GM12878 (cell line): Measurements from ENCODE around the gene GOLGA6L10. TPM values are rescaled to one million over a fixed set of nuclear protein-coding genes. Genes with fewer than 3 reads are reported as not detected.

ENCODE experiments used
- ATAC-seq: fragments of 200-7000 bp; cut with Tn5 transposase; 3 replicates; pipeline ENCODE4 v1.9.1; 2020; ENCODE audit warnings: mild to moderate bottlenecking, moderate library complexity
- BruUV-seq: library from RNA; stranded (reverse); fragments of 400-500 nt; replicated peaks from 2 replicates; lab custom pipeline; 2021; lab: Mats Ljungman, UMichigan
- CTCF ChIA-PET: fragments of 300-600 bp; sonication (Branson Sonifier 250); formaldehyde crosslinking; extraction: SDS; loops from one replicate; lab custom pipeline; 2021; ENCODE audit warnings: inconsistent platforms; lab: Yijun Ruan, JAX
- POLR2A ChIA-PET: fragments of 350-600 bp; formaldehyde crosslinking; extraction: SDS; loops from one replicate; lab custom pipeline; 2021; ENCODE audit warnings: inconsistent platforms; lab: Charles Lee
- RAD21 ChIA-PET: fragments of 300-600 bp; sonication (Branson Sonifier 250); formaldehyde crosslinking; loops from one replicate; lab custom pipeline; 2023; ENCODE audit warnings: antibody characterized with exemption; ENCODE audit not compliant: unreplicated experiment; lab: Charles Lee
- SMC1A ChIA-PET: fragments of 300-600 bp; sonication (Branson Sonifier 250); formaldehyde crosslinking; loops from one replicate; lab custom pipeline; 2023; ENCODE audit not compliant: unreplicated experiment, uncharacterized antibody; lab: Charles Lee
- DNase-seq: peaks from one replicate; pipeline ENCODE4 v3.0.0-alpha.2; 2011; ENCODE audit warnings: low read depth, low spot score
- FAIRE-seq: peaks from 3 replicates; lab custom pipeline; 2011; peaks lifted over from hg19 to GRCh38; lab: Jason Lieb, UNC
- H2AFZ ChIP-seq: 2 replicates; pipeline ENCODE4 v1.6.0; 2011; ENCODE audit warnings: low read depth, low read length, control low read depth; ENCODE audit not compliant: control insufficient read depth
- H3K27ac ChIP-seq: 2 replicates; pipeline ENCODE4 v1.5.1; 2011; ENCODE audit warnings: control low read depth; ENCODE audit not compliant: control insufficient read depth, insufficient read depth
- H3K27me3 ChIP-seq, 2 experiments: replicated peaks in 1 of 2; 2 replicates each; pipeline versions ENCODE4 v1.6.0 to v1.6.1; 2011; ENCODE audit warnings: low read length in 1 of 2; ENCODE audit not compliant: control insufficient read depth in 2 of 2, insufficient read depth in 2 of 2
- H3K36me3 ChIP-seq, 2 experiments: 2 replicates each; pipeline ENCODE4 v1.5.1; 2011; ENCODE audit warnings: low read length in 1 of 2; ENCODE audit not compliant: control insufficient read depth in 2 of 2, insufficient read depth in 2 of 2
- H3K4me1 ChIP-seq: 2 replicates; pipeline ENCODE4 v1.6.1; 2011; ENCODE audit warnings: mild to moderate bottlenecking, low read length, moderate library complexity, mixed read lengths; ENCODE audit not compliant: control insufficient read depth, insufficient read depth
- H3K4me2 ChIP-seq: 2 replicates; pipeline ENCODE4 v1.6.0; 2011; ENCODE audit warnings: control low read depth; ENCODE audit not compliant: control insufficient read depth, insufficient read depth
- H3K4me3 ChIP-seq: fragments of 200-600 bp; sonication (generic); 2 replicates; pipeline ENCODE4 v1.5.1; 2016
- H3K79me2 ChIP-seq: 2 replicates; pipeline ENCODE4 v1.6.0; 2011; ENCODE audit warnings: low read length; ENCODE audit not compliant: control insufficient read depth, insufficient read depth
- H3K9ac ChIP-seq: 2 replicates; pipeline ENCODE4 v1.8.0; 2011; ENCODE audit warnings: low read length, control low read depth, mixed read lengths; ENCODE audit not compliant: control insufficient read depth, insufficient read depth
- H3K9me3 ChIP-seq: replicated peaks from 3 replicates; pipeline ENCODE4 v1.5.1; 2011; ENCODE audit warnings: mild to moderate bottlenecking, low read length; ENCODE audit not compliant: control insufficient read depth, insufficient read depth
- H4K20me1 ChIP-seq: 2 replicates; pipeline ENCODE4 v1.6.0; 2011; ENCODE audit not compliant: control insufficient read depth, insufficient read depth
- ASH2L ChIP-seq: fragments of 300-600, 200-600 bp; sonication (generic); IDR thresholded peaks from 2 replicates; pipeline ENCODE4 v1.6.1; 2017; ENCODE audit warnings: low read depth, mild to moderate bottlenecking, borderline replicate concordance
- CHD2 ChIP-seq: IDR thresholded peaks from 2 replicates; pipeline ENCODE4 v1.6.1; 2011; ENCODE audit warnings: low read depth, low read length, improper control_type of control experiment, borderline replicate concordance
- DPF2 ChIP-seq: fragments of 450-650 bp; IDR thresholded peaks from 2 replicates; pipeline ENCODE4 v1.6.1; 2017; ENCODE audit warnings: mild to moderate bottlenecking
- EED ChIP-seq: sonication (generic); IDR thresholded peaks from 2 replicates; pipeline ENCODE4 v1.6.1; 2016; ENCODE audit warnings: antibody characterized with exemption, low read depth
- EGR1 ChIP-seq, 2 experiments: IDR thresholded peaks; 1 replicate in 1 of 2; 2 replicates in 1 of 2; pipeline ENCODE4 v1.6.1; 2011 to 2012; ENCODE audit warnings: low read depth in 2 of 2, low read length in 2 of 2, borderline replicate concordance in 1 of 2, mild to moderate bottlenecking in 1 of 2, moderate library complexity in 1 of 2
- ETV6 ChIP-seq, 2 experiments: fragments of 450-650 bp in 1 of 2; IDR thresholded peaks in 1 of 2; conservative IDR thresholded peaks in 1 of 2; 2 replicates each; pipeline ENCODE4 v1.6.1; 2014; ENCODE audit warnings: antibody characterized with exemption in 1 of 2, borderline replicate concordance in 1 of 2, low read depth in 1 of 2, mild to moderate bottlenecking in 1 of 2, moderate library complexity in 1 of 2
- EZH2 ChIP-seq: IDR thresholded peaks from 2 replicates; pipeline ENCODE4 v1.6.1; 2012; ENCODE audit warnings: low read depth, mild to moderate bottlenecking, control low read depth, inconsistent platforms, low read length, borderline replicate concordance; ENCODE audit not compliant: control insufficient read depth
- FOXM1 ChIP-seq: IDR thresholded peaks from 2 replicates; pipeline ENCODE4 v1.6.1; 2012; ENCODE audit warnings: low read depth, mild to moderate bottlenecking, inconsistent platforms, low read length, moderate library complexity
- HDAC2 ChIP-seq: fragments of 200-600 bp; sonication (generic); IDR thresholded peaks from 2 replicates; pipeline ENCODE4 v1.6.1; 2017
- IRF4 ChIP-seq: IDR thresholded peaks from 2 replicates; pipeline ENCODE4 v1.6.1; 2011; ENCODE audit warnings: low read depth, low read length
- MTA3 ChIP-seq: IDR thresholded peaks from 2 replicates; pipeline ENCODE4 v1.6.1; 2012; ENCODE audit warnings: low read length, inconsistent platforms, borderline replicate concordance
- NFIC ChIP-seq: IDR thresholded peaks from 2 replicates; pipeline ENCODE4 v1.6.1; 2012; ENCODE audit warnings: low read depth, mild to moderate bottlenecking, inconsistent platforms, low read length, moderate library complexity
- NR2C2 ChIP-seq: IDR thresholded peaks from 2 replicates; pipeline ENCODE4 v1.6.1; 2011; ENCODE audit warnings: borderline replicate concordance, low read depth; ENCODE audit not compliant: control insufficient read depth, insufficient read length
- NRF1 ChIP-seq: conservative IDR thresholded peaks from 2 replicates; pipeline ENCODE4 v1.6.1; 2011; ENCODE audit warnings: mild to moderate bottlenecking, low read depth, low read length, improper control_type of control experiment
- RAD21 ChIP-seq: IDR thresholded peaks from 2 replicates; pipeline ENCODE4 v1.6.1; 2011; ENCODE audit warnings: mild to moderate bottlenecking, low read depth, low read length, moderate library complexity; ENCODE audit not compliant: insufficient read depth
- YY1 ChIP-seq: IDR thresholded peaks from 2 replicates; pipeline ENCODE4 v1.6.1; 2011; ENCODE audit warnings: low read depth, mild to moderate bottlenecking, low read length
- WGBS: methylation state at CpG from one replicate; pipeline ENCODE4 v1.1.6; 2016; ENCODE audit warnings: low lambda C conversion rate; ENCODE audit not compliant: insufficient replicate concordance, insufficient coverage; ENCODE audit errors: missing lambda C conversion rate; 5-methylcytosine and 5-hydroxymethylcytosine counted together
- in situ Hi-C: fragments of 300-500 bp; cut with MboI; formaldehyde crosslinking; loops from 9 replicates; pipeline ENCODE4 v1.14.3; 2018; ENCODE audit warnings: mixed read lengths
- intact Hi-C: fragments of 100-400 bp; cut with micrococcal nuclease; formaldehyde crosslinking; loops from one replicate; pipeline ENCODE4 v1.14.2; 2022; ENCODE audit not compliant: unreplicated experiment
- polyA plus RNA-seq, 11 experiments: library from polyadenylated mRNA; depleted of rRNA in 4 of 11; unstranded in 6 of 11; stranded (reverse) in 5 of 11; fragments of >200 nt; fragmentation: Nextera tagmentation in 4 of 11; fragmentation: Illumina TruSeq in 1 of 11; extraction: Ambion mirVana in 4 of 11; extraction: Trizol in 1 of 11; gene quantifications; 1 replicate in 1 of 11; 2 replicates in 10 of 11; pipeline versions ENCODE4 v1.2.1 to v1.2.3, GENCODE V29; 2011 to 2016; ENCODE audit warnings: inconsistent platforms in 2 of 11, missing spikeins in 2 of 11, low read depth in 1 of 11
- total RNA-seq, 4 experiments: library from RNA; depleted of rRNA in 3 of 4; stranded (reverse); fragments of >200 nt in 3 of 4; fragmentation: Illumina TruSeq in 1 of 4; extraction: Trizol in 1 of 4; gene quantifications; 2 replicates each; pipeline versions ENCODE4 v1.2.1 to v1.2.3, GENCODE V29; 2013 to 2021
- TF ChIP-seq, protein P1 (sequence below): IDR thresholded peaks from 2 replicates; pipeline ENCODE4 v1.6.1; 2011; ENCODE audit warnings: borderline replicate concordance, low read depth, mild to moderate bottlenecking, moderate library complexity, mixed read lengths, low read length; ENCODE audit not compliant: insufficient read depth; ENCODE audit errors: extremely low read length
- TF ChIP-seq, protein P2 (sequence below): fragments of 450-650 bp; IDR thresholded peaks from 2 replicates; pipeline ENCODE4 v1.6.1; 2016; ENCODE audit warnings: mild to moderate bottlenecking
- TF ChIP-seq, protein P3 (sequence below): fragments of 450-650 bp; IDR thresholded peaks from 2 replicates; pipeline ENCODE4 v1.6.1; 2017; ENCODE audit warnings: borderline replicate concordance

The GOLGA6L10 gene
- total and polyA plus RNA-seq, 10 of the 15 experiments (the other 5 are each of a cell fraction or from before 2014, with no cell fraction given): 0.68 to 6.7 (median 1.3) TPM

DNA sequence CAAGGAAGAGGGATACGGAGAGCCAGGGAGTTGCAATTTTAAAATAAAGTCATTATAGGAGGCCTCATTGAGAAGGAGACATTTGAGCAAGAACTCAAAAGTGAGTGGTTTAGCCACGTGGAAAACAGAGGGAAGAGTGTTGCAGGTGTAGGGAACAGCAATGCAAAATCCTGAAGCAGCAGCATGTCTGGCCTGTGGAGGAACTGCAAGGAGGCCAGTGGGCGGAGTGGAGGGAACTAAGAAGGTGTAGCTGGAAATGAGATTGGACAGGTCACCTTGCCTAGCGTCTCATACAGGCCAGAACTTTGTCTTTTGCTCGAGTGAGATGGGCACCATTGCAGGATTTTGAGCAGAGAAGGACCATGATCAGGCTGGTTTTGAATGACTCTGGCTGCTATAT is 51.7 kb downstream of the GOLGA6L10 start:
- in situ Hi-C loops: no loop called here
- Histone ChIP-seq H3K9me3 (no peaks in the 10 kb centered on the region), H4K20me1 (no peaks in the 10 kb centered on the region), H3K4me2 (no peak overlapping the region), H2AFZ (no peak overlapping the region), H3K79me2 (no peaks in the 10 kb centered on the region), H3K36me3 (no peaks in the 10 kb centered on the region), H3K4me3 (no peak overlapping the region), H3K27ac (no peak overlapping the region), H3K9ac (no peak overlapping the region), H3K4me1 (no peaks in the 10 kb centered on the region), H3K27me3 (no peaks in the 10 kb centered on the region)
- no peak for DNase-seq
- RAD21 ChIA-PET: no interaction called here
- BruUV-seq: no TSS peak
- 38% methylated on average over 5 of the region's 5 CpGs for WGBS
- ATAC-seq: no peak
- POLR2A ChIA-PET: no interaction called here
- no peak for TF ChIP-seq NRF1
- TF ChIP-seq, protein P1, sequence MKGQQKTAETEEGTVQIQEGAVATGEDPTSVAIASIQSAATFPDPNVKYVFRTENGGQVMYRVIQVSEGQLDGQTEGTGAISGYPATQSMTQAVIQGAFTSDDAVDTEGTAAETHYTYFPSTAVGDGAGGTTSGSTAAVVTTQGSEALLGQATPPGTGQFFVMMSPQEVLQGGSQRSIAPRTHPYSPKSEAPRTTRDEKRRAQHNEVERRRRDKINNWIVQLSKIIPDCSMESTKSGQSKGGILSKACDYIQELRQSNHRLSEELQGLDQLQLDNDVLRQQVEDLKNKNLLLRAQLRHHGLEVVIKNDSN: no peak
- TF ChIP-seq NFIC: no peak
- TF ChIP-seq RAD21: no peak
- TF ChIP-seq, protein P2, sequence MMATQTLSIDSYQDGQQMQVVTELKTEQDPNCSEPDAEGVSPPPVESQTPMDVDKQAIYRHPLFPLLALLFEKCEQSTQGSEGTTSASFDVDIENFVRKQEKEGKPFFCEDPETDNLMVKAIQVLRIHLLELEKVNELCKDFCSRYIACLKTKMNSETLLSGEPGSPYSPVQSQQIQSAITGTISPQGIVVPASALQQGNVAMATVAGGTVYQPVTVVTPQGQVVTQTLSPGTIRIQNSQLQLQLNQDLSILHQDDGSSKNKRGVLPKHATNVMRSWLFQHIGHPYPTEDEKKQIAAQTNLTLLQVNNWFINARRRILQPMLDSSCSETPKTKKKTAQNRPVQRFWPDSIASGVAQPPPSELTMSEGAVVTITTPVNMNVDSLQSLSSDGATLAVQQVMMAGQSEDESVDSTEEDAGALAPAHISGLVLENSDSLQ: no peak
- TF ChIP-seq IRF4: no peak
- TF ChIP-seq DPF2: no peak
- no peak for TF ChIP-seq NR2C2
- TF ChIP-seq YY1: no peak
- no peak for TF ChIP-seq ETV6 (conservative IDR thresholded peaks at IDR 0.05 in 1 of 2, IDR thresholded peaks at IDR 0.05 in 1 of 2; ENCODE audit: borderline replicate concordance in 1 of 2, low read depth in 1 of 2)
- TF ChIP-seq CHD2: no peak
- TF ChIP-seq EED: no peak
- TF ChIP-seq FOXM1: no peak
- no peak for TF ChIP-seq MTA3
- no peak for TF ChIP-seq HDAC2
- TF ChIP-seq EGR1 (IDR thresholded peaks at IDR 0.05; ENCODE audit: borderline replicate concordance in 1 of 2, low read depth in 2 of 2, low read length in 2 of 2): no peak
- TF ChIP-seq ASH2L: no peak
- TF ChIP-seq, protein P3, sequence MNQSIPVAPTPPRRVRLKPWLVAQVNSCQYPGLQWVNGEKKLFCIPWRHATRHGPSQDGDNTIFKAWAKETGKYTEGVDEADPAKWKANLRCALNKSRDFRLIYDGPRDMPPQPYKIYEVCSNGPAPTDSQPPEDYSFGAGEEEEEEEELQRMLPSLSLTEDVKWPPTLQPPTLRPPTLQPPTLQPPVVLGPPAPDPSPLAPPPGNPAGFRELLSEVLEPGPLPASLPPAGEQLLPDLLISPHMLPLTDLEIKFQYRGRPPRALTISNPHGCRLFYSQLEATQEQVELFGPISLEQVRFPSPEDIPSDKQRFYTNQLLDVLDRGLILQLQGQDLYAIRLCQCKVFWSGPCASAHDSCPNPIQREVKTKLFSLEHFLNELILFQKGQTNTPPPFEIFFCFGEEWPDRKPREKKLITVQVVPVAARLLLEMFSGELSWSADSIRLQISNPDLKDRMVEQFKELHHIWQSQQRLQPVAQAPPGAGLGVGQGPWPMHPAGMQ: no peak
- no peak for TF ChIP-seq EZH2
- CTCF ChIA-PET: no interaction called here
- no peak for FAIRE-seq
- intact Hi-C loops: no loop called here
- SMC1A ChIA-PET: no interaction called here
